ENCODE measurements around the gene CNTFR. TPM values are rescaled to one million over a fixed set of nuclear protein-coding genes. Genes with fewer than 3 reads are reported as not detected.

CNTFR gene
- total RNA-seq, 2 experiments from 2014 or later = not detected

DNA sequence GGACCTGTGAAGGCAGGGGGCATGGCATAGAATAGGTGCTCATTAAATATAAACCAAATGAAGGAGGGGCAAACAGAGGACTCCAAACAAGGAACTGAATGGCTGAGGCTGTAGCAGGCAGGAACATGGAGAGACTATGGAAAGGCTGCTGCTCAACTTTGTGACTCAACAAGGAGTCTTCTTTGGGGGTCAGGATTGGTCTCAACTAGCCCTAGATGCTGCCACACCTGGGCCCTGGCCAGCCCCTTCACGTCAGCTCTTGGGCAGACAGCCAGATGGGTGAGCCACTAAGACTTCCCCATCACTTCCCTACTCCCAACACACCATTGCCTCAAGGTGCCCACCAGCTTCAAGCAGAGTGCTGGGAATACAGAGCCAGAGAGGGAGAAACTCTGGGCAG, 11.4 kb upstream of the CNTFR start:
- CTCF ChIA-PET = interaction anchor here (2.0 kb wide), 1 partner anchor 9 kb away, joined by 8 read pairs; no protein-coding TSS in a partner anchor
- POLR2A ChIA-PET = no interaction called here

- ChIA-PET POLR2A (no interaction called here), CTCF (interaction anchor here (1.0 to 1.2 kb wide), 3 partner anchors 20 to 196 kb away, joined by 3 read pairs; partner anchors contain the start of gene DCTN3)
Measured at GRCh38 chr9:34599546-34599945, 10.0 kb upstream of the CNTFR start.

DNA sequence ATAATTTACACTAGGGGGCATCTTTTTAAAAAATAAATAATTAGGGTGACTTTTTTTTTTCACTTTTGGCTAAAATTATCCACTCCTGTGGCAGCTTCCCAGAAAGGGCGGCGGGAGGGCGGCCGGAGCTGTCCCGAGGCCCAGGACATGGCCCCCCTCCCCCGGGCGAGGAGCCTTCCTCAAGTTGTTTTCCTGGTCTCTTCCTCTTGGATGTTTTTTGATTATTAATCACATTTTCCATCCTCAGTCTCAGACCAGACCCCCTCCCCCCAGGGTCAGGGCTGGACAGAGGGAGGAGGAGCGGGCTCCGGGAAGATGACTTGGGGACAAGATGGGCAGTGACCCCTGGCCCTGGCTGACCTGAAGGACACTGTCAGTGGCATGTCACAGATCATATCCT, 4.7 kb upstream of the CNTFR start:
- ChIA-PET CTCF (interaction anchor here (0.6 kb wide), 1 partner anchor 22 kb away, joined by 3 read pairs; no protein-coding TSS in a partner anchor), POLR2A (interaction anchor here (0.6 kb wide), 1 partner anchor 511 kb away, joined by 4 read pairs; no protein-coding TSS in a partner anchor)

GRCh38 chr9:34592895-34593601, 3.5 kb upstream of the CNTFR start:
- ChIA-PET POLR2A (no interaction called here), CTCF (interaction anchor here (1.0 to 3.4 kb wide), 5 partner anchors 10 to 189 kb away, joined by 3 to 15 read pairs (median 12); no protein-coding TSS in a partner anchor)

- POLR2A ChIA-PET = no interaction called here
- CTCF ChIA-PET = interaction anchor here (0.6 to 3.4 kb wide), 38 partner anchors 9 to 259 kb away, joined by 3 to 15 read pairs (median 4); partner anchors contain the start of genes DCTN3, ENHO and SIGMAR1
Measured at GRCh38 chr9:34591917-34592866, 2.7 kb upstream of the CNTFR start.

DNA sequence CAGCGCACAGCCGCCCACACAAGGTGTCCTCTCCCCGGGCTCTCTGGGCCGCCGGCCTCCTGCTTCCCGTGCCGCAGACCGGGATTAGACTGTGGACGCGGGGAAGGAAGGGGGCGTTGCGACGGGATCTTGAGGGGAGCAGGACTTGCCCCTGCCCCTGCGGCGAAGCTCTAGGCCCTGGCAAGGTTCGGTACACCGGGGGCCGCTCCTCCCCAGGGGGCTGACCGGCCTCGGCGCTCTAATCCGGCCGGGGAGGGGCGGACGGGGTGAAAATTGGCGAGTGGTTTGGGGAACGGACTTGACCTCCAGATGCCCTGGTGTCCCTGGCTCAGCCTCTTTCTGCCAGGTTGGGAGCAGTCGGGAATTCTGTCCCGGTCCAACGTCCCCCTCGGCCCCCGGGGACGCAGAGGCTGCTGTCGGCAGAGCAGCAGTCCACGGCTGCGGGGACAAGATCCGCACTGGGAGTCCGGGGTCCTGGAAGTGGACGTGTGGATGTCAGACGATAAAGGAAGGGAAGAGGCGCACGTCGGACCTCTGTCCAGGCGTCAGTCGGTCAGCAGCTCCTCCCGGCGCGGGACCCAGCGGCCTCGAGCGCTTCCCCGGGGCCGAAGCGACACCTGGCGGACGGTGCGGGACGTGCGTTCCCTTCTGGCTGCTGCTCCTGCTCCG, 1.9 kb upstream of the CNTFR start:
- ChIA-PET CTCF (interaction anchor here (0.6 to 3.4 kb wide), 38 partner anchors 9 to 258 kb away, joined by 3 to 15 read pairs (median 4); partner anchors contain the start of genes DCTN3, ENHO and SIGMAR1), POLR2A (no interaction called here)

DNA sequence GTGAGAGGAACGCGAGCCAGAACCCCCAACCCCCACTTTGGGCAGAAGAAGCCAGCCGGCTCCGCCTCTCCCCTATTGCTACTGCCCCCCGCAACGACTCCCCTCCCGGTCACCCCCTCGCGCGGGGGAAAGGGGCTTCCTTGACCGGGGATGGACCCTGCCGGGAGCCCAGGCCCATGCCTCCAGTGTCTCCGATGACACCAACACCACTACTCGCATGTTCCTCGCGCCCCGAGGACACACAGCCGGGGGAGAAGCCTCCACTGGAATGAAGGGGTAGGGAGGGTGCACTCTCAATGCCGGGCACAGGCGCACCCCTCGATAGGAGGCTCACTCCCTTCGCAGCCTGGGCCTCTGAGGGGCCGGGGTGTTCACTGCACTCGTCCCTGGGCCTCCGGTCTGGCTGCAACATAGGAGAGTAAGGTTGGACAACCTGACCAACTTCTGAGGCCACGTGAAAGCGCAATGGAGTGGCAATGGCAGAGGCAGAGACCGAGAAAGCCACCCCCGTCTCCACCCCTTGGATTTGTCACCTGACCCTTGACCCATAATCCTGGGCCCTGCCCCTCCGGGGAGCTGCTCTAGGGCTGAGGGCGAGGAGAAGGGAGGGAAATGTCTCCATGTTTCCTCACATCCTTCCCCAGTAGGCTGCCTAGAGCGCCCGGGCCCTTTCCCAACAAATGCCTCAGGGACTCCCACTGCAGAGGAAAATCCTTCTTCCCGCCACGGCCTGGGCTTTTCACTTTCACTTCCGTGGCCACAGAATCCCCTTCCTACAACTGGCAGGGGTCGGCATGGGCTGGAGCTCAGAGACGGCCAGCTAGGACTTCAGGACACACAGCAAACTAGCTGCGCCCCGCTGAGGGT, 1.1 kb upstream of the CNTFR start:
- ChIA-PET CTCF (interaction anchor here (0.8 to 3.4 kb wide), 22 partner anchors 8 to 192 kb away, joined by 3 to 15 read pairs (median 6); partner anchors contain the start of genes ENHO and SIGMAR1), POLR2A (no interaction called here)

GRCh38 chr9:34588671-34589635, 571 bp downstream of the CNTFR start:
- CTCF ChIA-PET = no interaction called here
- POLR2A ChIA-PET = no interaction called here

DNA sequence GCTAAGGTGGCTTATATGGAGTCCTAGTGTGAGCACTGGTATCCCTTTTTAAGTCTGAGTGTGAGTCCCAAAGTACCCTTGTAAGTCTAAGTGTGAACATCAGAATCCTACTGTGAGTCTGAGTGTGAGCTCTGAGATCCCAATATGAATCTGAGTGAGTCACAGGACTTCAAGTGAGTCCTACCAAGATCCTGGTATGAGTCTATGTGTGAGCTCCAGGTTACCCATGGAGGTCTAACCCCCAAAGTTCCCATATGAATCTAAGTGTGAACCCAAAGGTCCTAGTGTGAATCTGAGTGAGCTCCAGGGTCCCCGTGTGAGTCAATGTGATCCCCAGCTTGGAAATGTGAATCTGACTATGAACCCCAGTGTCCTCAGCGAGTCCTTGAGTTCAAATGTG, 2.3 kb downstream of the CNTFR start:
- ChIA-PET POLR2A (no interaction called here), CTCF (interaction anchor here (0.8 to 1.7 kb wide), 3 partner anchors 16 to 47 kb away, joined by 3 to 9 read pairs (median 3); no protein-coding TSS in a partner anchor)

DNA sequence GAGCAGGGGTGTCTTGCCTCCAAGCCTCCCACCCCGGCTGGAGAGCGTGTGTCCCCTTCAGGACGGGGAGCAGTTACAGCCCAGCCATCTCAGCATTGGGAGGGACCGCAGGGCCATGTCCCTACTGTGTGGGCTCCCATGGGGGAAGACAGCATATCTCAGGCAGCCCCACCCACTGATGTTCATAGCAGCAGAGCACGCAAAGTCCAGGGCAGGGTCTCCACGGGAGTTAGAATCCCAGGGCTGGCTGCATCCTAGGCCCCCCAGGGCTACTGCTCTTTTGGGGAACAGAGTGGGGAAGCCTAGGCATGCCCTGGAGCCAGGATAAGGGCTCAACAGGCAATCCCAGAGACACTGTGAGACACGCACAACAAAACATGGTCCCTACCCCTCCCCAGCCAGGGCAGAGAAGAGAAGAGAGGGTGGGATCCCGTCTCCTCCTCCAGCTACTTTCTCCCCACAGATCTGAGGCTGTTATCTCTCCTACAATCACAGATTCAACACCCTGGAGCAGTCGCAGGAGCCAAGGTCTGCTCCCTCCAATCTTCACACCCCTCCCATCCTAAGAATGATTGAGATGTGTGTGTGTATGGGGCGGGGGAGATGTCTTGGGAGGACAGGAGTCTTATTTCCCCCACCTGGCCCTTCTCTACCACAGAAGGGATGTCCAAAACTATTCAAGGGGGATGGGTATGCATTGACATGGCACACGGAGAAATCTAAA, 3.4 kb downstream of the CNTFR start:
- POLR2A ChIA-PET = no interaction called here
- CTCF ChIA-PET = interaction anchor here (0.8 kb wide), 1 partner anchor 43 kb away, joined by 3 read pairs; no protein-coding TSS in a partner anchor

DNA sequence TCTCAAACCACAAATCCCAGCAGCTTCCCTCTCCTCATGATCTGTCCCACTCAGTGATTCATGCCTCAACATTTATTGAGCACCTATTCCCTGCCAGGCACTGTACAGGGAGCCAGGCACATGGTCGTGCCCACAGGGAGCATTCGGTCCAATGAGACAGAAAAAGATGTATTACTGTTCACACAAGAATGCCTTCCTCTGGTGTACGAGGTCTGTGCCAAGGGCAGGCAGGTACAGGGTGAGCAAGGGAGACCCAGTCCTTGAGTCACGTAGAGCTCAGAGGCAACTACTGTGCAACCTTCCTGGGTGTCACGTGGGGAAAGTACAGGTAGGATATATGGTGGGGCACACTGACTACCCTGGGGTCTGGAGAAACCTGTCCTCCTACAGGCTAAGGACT, 4.6 kb downstream of the CNTFR start:
- ChIA-PET CTCF (interaction anchor here (0.5 to 1.6 kb wide), 2 partner anchors 38 to 1278 kb away, joined by 3 to 4 read pairs; no protein-coding TSS in a partner anchor), POLR2A (no interaction called here)

GRCh38 chr9:34582787-34583186, 6.7 kb downstream of the CNTFR start:
- ChIA-PET CTCF (interaction anchor here (2.6 kb wide), 1 partner anchor 9 kb away, joined by 15 read pairs; no protein-coding TSS in a partner anchor), POLR2A (interaction anchor here (0.6 kb wide), 1 partner anchor 327 kb away, joined by 4 read pairs; no protein-coding TSS in a partner anchor)

DNA sequence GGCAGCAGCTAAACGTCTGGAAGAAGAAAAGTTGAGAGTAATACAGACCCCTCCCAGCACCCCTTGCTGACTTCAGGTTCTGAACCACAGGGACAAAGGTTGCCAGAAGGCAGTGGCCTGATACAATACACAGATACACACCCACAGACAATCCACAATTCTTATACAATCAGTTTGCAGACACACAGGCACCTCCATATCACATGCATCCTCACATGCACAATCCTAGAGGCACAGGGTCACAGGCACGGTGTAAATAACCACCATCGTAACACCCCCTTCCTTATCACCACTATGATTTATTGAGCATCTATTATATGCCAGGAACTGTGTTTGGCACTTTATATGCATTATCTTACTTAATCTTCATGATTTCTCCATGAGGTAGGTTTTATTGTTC, 8.2 kb downstream of the CNTFR start:
- ChIA-PET CTCF (interaction anchor here (2.6 to 2.7 kb wide), 2 partner anchors 10 kb away, joined by 11 to 15 read pairs; no protein-coding TSS in a partner anchor), POLR2A (no interaction called here)

GRCh38 chr9:34580358-34580757, 9.2 kb downstream of the CNTFR start:
- ChIA-PET CTCF (interaction anchor here (1.6 to 2.7 kb wide), 2 partner anchors 11 to 24 kb away, joined by 5 to 11 read pairs; no protein-coding TSS in a partner anchor), POLR2A (no interaction called here)

- ChIA-PET CTCF (interaction anchor here (0.6 to 2.7 kb wide), 3 partner anchors 12 to 218 kb away, joined by 3 to 11 read pairs (median 5); no protein-coding TSS in a partner anchor), POLR2A (no interaction called here)
Measured at GRCh38 chr9:34579808-34580163, 9.7 kb downstream of the CNTFR start.

GRCh38 chr9:34579104-34579807, 10.3 kb downstream of the CNTFR start:
- POLR2A ChIA-PET = no interaction called here

More at GRCh38 chr9:34579104-34579807, 10.3 kb downstream of the CNTFR start:
- CTCF ChIA-PET = interaction anchor here (0.6 to 2.7 kb wide), 4 partner anchors 12 to 217 kb away, joined by 3 to 11 read pairs (median 4); no protein-coding TSS in a partner anchor

Data from activated CD8-positive, alpha-beta memory T cell treated with anti-CD3 and anti-CD28 coated beads for 36 hours (primary cell).